GM19438 (cell line): Measurements from ENCODE around the gene BMP10.

ENCODE experiments used
- ATAC-seq: cut with Tn5 transposase; IDR thresholded peaks from one replicate; pipeline ENCODE4 v1.9.1; 2021; ENCODE audit warnings: low read depth; ENCODE audit not compliant: unreplicated experiment

BMP10 gene

GRCh38 chr2:68855550-68855949, 15.6 kb downstream of the BMP10 start:
- ATAC-seq = no peak

GRCh38 chr2:68854476-68854875, 16.7 kb downstream of the BMP10 start:
- ATAC-seq = no peak

- ATAC-seq = no peak
These were observed 17.3 kb downstream of the BMP10 start for GRCh38 chr2:68853915-68854314.

- no peak for ATAC-seq
These were observed 18.2 kb downstream of the BMP10 start for GRCh38 chr2:68853035-68853434.

GRCh38 chr2:68850524-68850923, 20.7 kb downstream of the BMP10 start:
- ATAC-seq = no peak

GRCh38 chr2:68849579-68850030, 21.6 kb downstream of the BMP10 start:
- no peak for ATAC-seq

GRCh38 chr2:68847751-68848150, 23.4 kb downstream of the BMP10 start:
- no peak for ATAC-seq

- no peak for ATAC-seq
These were observed 25.1 kb downstream of the BMP10 start for GRCh38 chr2:68846091-68846490.

- no peak for ATAC-seq
These were observed 26.2 kb downstream of the BMP10 start for GRCh38 chr2:68845043-68845442.

- no peak for ATAC-seq
These were observed 31.9 kb downstream of the BMP10 start for GRCh38 chr2:68839260-68839833.

GRCh38 chr2:68838641-68839040, 32.6 kb downstream of the BMP10 start:
- ATAC-seq = no peak

- peak; percentile 70 for ATAC-seq
These were observed 33.3 kb downstream of the BMP10 start for GRCh38 chr2:68837861-68838341.

GRCh38 chr2:68837164-68837860, 33.9 kb downstream of the BMP10 start:
- ATAC-seq = peak; percentile 43

- no peak for ATAC-seq
These were observed 35.6 kb downstream of the BMP10 start for GRCh38 chr2:68835621-68836020.

GRCh38 chr2:68834737-68835376, 36.3 kb downstream of the BMP10 start:
- ATAC-seq = no peak

- ATAC-seq = no peak
These were observed 38.0 kb downstream of the BMP10 start for GRCh38 chr2:68833162-68833561.

- ATAC-seq = peak; percentile 63
These were observed 38.8 kb downstream of the BMP10 start for GRCh38 chr2:68832233-68832869.

GRCh38 chr2:68831686-68832232, 39.4 kb downstream of the BMP10 start:
- no peak for ATAC-seq

GRCh38 chr2:68829749-68830148, 41.4 kb downstream of the BMP10 start:
- ATAC-seq = no peak

- no peak for ATAC-seq
These were observed 42.1 kb downstream of the BMP10 start for GRCh38 chr2:68828887-68829708.
